ENCODE results near the gene GDF11.

- TF ChIP-seq NANOG (IDR thresholded peaks at IDR 0.05; ENCODE audit: insufficient read depth, low read depth, low read length, poor library complexity, severe bottlenecking): no peak
- TF ChIP-seq, protein P1, sequence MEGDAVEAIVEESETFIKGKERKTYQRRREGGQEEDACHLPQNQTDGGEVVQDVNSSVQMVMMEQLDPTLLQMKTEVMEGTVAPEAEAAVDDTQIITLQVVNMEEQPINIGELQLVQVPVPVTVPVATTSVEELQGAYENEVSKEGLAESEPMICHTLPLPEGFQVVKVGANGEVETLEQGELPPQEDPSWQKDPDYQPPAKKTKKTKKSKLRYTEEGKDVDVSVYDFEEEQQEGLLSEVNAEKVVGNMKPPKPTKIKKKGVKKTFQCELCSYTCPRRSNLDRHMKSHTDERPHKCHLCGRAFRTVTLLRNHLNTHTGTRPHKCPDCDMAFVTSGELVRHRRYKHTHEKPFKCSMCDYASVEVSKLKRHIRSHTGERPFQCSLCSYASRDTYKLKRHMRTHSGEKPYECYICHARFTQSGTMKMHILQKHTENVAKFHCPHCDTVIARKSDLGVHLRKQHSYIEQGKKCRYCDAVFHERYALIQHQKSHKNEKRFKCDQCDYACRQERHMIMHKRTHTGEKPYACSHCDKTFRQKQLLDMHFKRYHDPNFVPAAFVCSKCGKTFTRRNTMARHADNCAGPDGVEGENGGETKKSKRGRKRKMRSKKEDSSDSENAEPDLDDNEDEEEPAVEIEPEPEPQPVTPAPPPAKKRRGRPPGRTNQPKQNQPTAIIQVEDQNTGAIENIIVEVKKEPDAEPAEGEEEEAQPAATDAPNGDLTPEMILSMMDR (IDR thresholded peaks at IDR 0.05; ENCODE audit: control extremely low read depth in 1 of 3, insufficient read depth in 1 of 3, low read depth in 1 of 3, low read length in 3 of 3): no peak
- no peak for TF ChIP-seq GABPA (IDR thresholded peaks at IDR 0.05; ENCODE audit: borderline replicate concordance, insufficient read depth, low read length)
- TF ChIP-seq POLR2A (IDR thresholded peaks at IDR 0.05; ENCODE audit: control extremely low read depth in 1 of 2, low read depth in 2 of 2, low read length in 2 of 2): no peak
- TF ChIP-seq CEBPB (IDR thresholded peaks at IDR 0.05; ENCODE audit: low read depth, low read length): no peak
- TF ChIP-seq, protein P2, sequence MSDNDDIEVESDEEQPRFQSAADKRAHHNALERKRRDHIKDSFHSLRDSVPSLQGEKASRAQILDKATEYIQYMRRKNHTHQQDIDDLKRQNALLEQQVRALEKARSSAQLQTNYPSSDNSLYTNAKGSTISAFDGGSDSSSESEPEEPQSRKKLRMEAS (IDR thresholded peaks at IDR 0.05): no peak
- TF ChIP-seq BRCA1 (IDR thresholded peaks at IDR 0.05; ENCODE audit: low read depth, low read length): no peak
- no peak for TF ChIP-seq NRF1 (IDR thresholded peaks at IDR 0.05; ENCODE audit: low read depth, low read length)
- no peak for TF ChIP-seq EZH2 (IDR thresholded peaks at IDR 0.05; ENCODE audit: low read depth, low read length, severe bottlenecking)
- no peak for TF ChIP-seq TBP (IDR thresholded peaks at IDR 0.05; ENCODE audit: low read depth, low read length)
- TF ChIP-seq ASH2L (IDR thresholded peaks at IDR 0.05; ENCODE audit: low read length): no peak
- TF ChIP-seq, protein P3, sequence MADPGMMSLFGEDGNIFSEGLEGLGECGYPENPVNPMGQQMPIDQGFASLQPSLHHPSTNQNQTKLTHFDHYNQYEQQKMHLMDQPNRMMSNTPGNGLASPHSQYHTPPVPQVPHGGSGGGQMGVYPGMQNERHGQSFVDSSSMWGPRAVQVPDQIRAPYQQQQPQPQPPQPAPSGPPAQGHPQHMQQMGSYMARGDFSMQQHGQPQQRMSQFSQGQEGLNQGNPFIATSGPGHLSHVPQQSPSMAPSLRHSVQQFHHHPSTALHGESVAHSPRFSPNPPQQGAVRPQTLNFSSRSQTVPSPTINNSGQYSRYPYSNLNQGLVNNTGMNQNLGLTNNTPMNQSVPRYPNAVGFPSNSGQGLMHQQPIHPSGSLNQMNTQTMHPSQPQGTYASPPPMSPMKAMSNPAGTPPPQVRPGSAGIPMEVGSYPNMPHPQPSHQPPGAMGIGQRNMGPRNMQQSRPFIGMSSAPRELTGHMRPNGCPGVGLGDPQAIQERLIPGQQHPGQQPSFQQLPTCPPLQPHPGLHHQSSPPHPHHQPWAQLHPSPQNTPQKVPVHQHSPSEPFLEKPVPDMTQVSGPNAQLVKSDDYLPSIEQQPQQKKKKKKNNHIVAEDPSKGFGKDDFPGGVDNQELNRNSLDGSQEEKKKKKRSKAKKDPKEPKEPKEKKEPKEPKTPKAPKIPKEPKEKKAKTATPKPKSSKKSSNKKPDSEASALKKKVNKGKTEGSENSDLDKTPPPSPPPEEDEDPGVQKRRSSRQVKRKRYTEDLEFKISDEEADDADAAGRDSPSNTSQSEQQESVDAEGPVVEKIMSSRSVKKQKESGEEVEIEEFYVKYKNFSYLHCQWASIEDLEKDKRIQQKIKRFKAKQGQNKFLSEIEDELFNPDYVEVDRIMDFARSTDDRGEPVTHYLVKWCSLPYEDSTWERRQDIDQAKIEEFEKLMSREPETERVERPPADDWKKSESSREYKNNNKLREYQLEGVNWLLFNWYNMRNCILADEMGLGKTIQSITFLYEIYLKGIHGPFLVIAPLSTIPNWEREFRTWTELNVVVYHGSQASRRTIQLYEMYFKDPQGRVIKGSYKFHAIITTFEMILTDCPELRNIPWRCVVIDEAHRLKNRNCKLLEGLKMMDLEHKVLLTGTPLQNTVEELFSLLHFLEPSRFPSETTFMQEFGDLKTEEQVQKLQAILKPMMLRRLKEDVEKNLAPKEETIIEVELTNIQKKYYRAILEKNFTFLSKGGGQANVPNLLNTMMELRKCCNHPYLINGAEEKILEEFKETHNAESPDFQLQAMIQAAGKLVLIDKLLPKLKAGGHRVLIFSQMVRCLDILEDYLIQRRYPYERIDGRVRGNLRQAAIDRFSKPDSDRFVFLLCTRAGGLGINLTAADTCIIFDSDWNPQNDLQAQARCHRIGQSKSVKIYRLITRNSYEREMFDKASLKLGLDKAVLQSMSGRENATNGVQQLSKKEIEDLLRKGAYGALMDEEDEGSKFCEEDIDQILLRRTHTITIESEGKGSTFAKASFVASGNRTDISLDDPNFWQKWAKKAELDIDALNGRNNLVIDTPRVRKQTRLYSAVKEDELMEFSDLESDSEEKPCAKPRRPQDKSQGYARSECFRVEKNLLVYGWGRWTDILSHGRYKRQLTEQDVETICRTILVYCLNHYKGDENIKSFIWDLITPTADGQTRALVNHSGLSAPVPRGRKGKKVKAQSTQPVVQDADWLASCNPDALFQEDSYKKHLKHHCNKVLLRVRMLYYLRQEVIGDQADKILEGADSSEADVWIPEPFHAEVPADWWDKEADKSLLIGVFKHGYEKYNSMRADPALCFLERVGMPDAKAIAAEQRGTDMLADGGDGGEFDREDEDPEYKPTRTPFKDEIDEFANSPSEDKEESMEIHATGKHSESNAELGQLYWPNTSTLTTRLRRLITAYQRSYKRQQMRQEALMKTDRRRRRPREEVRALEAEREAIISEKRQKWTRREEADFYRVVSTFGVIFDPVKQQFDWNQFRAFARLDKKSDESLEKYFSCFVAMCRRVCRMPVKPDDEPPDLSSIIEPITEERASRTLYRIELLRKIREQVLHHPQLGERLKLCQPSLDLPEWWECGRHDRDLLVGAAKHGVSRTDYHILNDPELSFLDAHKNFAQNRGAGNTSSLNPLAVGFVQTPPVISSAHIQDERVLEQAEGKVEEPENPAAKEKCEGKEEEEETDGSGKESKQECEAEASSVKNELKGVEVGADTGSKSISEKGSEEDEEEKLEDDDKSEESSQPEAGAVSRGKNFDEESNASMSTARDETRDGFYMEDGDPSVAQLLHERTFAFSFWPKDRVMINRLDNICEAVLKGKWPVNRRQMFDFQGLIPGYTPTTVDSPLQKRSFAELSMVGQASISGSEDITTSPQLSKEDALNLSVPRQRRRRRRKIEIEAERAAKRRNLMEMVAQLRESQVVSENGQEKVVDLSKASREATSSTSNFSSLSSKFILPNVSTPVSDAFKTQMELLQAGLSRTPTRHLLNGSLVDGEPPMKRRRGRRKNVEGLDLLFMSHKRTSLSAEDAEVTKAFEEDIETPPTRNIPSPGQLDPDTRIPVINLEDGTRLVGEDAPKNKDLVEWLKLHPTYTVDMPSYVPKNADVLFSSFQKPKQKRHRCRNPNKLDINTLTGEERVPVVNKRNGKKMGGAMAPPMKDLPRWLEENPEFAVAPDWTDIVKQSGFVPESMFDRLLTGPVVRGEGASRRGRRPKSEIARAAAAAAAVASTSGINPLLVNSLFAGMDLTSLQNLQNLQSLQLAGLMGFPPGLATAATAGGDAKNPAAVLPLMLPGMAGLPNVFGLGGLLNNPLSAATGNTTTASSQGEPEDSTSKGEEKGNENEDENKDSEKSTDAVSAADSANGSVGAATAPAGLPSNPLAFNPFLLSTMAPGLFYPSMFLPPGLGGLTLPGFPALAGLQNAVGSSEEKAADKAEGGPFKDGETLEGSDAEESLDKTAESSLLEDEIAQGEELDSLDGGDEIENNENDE (IDR thresholded peaks at IDR 0.05; ENCODE audit: insufficient replicate concordance, low read length): no peak
Measured at GRCh38 chr12:55698965-55699364, 44.0 kb upstream of the GDF11 start.

Data from H1 (cell line).